WTC11 (cell line): Measurements from ENCODE around the gene EXOC4. TPM values are rescaled to one million over a fixed set of nuclear protein-coding genes. Genes with fewer than 3 reads are reported as not detected.

Source experiments
- ATAC-seq: fragments of 200-7000 bp; cut with Tn5 transposase; 2 replicates; pipeline ENCODE4 v1.10.0; 2021; ENCODE audit warnings: mild to moderate bottlenecking, moderate library complexity
- CTCF ChIA-PET: fragments of 300-600 bp; sonication (Branson Sonifier 250); formaldehyde crosslinking; loops from one replicate; lab custom pipeline; 2021; ENCODE audit warnings: antibody characterized with exemption; lab: Charles Lee
- POLR2A ChIA-PET: fragments of 350-600 bp; sonication (Branson Sonifier 250); formaldehyde crosslinking; loops from one replicate; lab custom pipeline; 2021; ENCODE audit warnings: antibody characterized with exemption; lab: Charles Lee
- DNase-seq: peaks from one replicate; pipeline ENCODE4 v3.0.0; 2021; ENCODE audit warnings: low spot score
- H3K27ac Mint-ChIP-seq: 2 replicates; pipeline ENCODE4 v1.8.0; 2021; ENCODE audit warnings: mixed read lengths
- H3K27me3 Mint-ChIP-seq: 2 replicates; pipeline ENCODE4 v1.8.0; 2021; ENCODE audit warnings: low read depth, mild to moderate bottlenecking, moderate library complexity, mixed read lengths
- H3K36me3 Mint-ChIP-seq: 2 replicates; pipeline ENCODE4 v1.8.0; 2021; ENCODE audit warnings: mixed read lengths
- H3K4me1 Mint-ChIP-seq: 2 replicates; pipeline ENCODE4 v1.8.0; 2022; ENCODE audit warnings: mixed read lengths
- H3K4me3 Mint-ChIP-seq: 2 replicates; pipeline ENCODE4 v1.8.0; 2021; ENCODE audit warnings: mild to moderate bottlenecking, moderate library complexity, mixed read lengths
- H3K9me3 Mint-ChIP-seq: 2 replicates; pipeline ENCODE4 v1.8.0; 2021; ENCODE audit warnings: mixed read lengths
- ELF4 ChIP-seq: sonication (generic); formaldehyde crosslinking; IDR thresholded peaks from 2 replicates; pipeline ENCODE4 v1.8.1; 2022; ENCODE audit warnings: low read depth, mild to moderate bottlenecking, moderate library complexity, missing genetic modification reagents
- GABPB1 ChIP-seq: sonication (generic); formaldehyde crosslinking; IDR thresholded peaks from 2 replicates; pipeline ENCODE4 v1.8.1; 2023; ENCODE audit warnings: mild to moderate bottlenecking, missing genetic modification reagents
- JAZF1 ChIP-seq: fragments of 250-450 bp; sonication (Bioruptor Pico); IDR thresholded peaks from 2 replicates; pipeline ENCODE4 v1.9.0; 2021; ENCODE audit warnings: moderate library complexity, mild to moderate bottlenecking, inconsistent platforms
- RELA ChIP-seq: sonication (generic); formaldehyde crosslinking; IDR thresholded peaks from 2 replicates; pipeline ENCODE4 v1.8.1; 2022; ENCODE audit warnings: missing genetic modification reagents, mild to moderate bottlenecking, borderline replicate concordance
- RORB ChIP-seq: fragments of 250-450 bp; sonication (Bioruptor Pico); IDR thresholded peaks from 2 replicates; pipeline ENCODE4 v1.9.0; 2021; ENCODE audit warnings: mild to moderate bottlenecking
- TCF7 ChIP-seq: sonication (generic); formaldehyde crosslinking; IDR thresholded peaks from 2 replicates; pipeline ENCODE4 v1.8.0; 2022; ENCODE audit warnings: mild to moderate bottlenecking, low read depth, missing genetic modification reagents, moderate library complexity
- ZNF396 ChIP-seq: fragments of 250-450 bp; sonication (Bioruptor Pico); IDR thresholded peaks from 2 replicates; pipeline ENCODE4 v1.8.0; 2021; ENCODE audit warnings: mild to moderate bottlenecking, moderate library complexity, borderline replicate concordance
- ZNF671 ChIP-seq: fragments of 250-450 bp; sonication (Bioruptor Pico); IDR thresholded peaks from 2 replicates; pipeline ENCODE4 v1.8.0; 2021; ENCODE audit warnings: mild to moderate bottlenecking
- total RNA-seq: library from RNA; stranded (reverse); gene quantifications from 3 replicates; pipeline ENCODE4 v1.2.3, GENCODE V29; 2021
- TF ChIP-seq, protein P1 (sequence below): sonication (generic); formaldehyde crosslinking; IDR thresholded peaks from 2 replicates; pipeline ENCODE4 v1.8.0; 2023; ENCODE audit warnings: missing genetic modification reagents, mild to moderate bottlenecking, borderline replicate concordance
- TF ChIP-seq, protein P2 (sequence below): fragments of 250-450 bp; sonication (Bioruptor Pico); IDR thresholded peaks from 2 replicates; pipeline ENCODE4 v1.8.0; 2021; ENCODE audit warnings: mild to moderate bottlenecking
- TF ChIP-seq, protein P3 (sequence below): fragments of 250-450 bp; sonication (Bioruptor Pico); IDR thresholded peaks from 2 replicates; pipeline ENCODE4 v1.9.0; 2021; ENCODE audit warnings: mild to moderate bottlenecking
- TF ChIP-seq, protein P4 (sequence below): sonication (generic); formaldehyde crosslinking; IDR thresholded peaks from 2 replicates; pipeline ENCODE4 v1.8.1; 2022; ENCODE audit warnings: mild to moderate bottlenecking, missing genetic modification reagents, moderate library complexity, borderline replicate concordance
- TF ChIP-seq, protein P5 (sequence below): sonication (generic); formaldehyde crosslinking; IDR thresholded peaks from 2 replicates; pipeline ENCODE4 v1.8.0; 2022; ENCODE audit warnings: mild to moderate bottlenecking, missing genetic modification reagents
- TF ChIP-seq, protein P6 (sequence below): sonication (generic); formaldehyde crosslinking; IDR thresholded peaks from 2 replicates; pipeline ENCODE4 v1.8.1; 2022; ENCODE audit warnings: low read depth, missing genetic modification reagents, borderline replicate concordance
- TF ChIP-seq, protein P7 (sequence below): sonication (generic); formaldehyde crosslinking; IDR thresholded peaks from 2 replicates; pipeline ENCODE4 v1.8.1; 2022; ENCODE audit warnings: low read depth, mild to moderate bottlenecking, moderate library complexity, missing genetic modification reagents, borderline replicate concordance
- TF ChIP-seq, protein P8 (sequence below): sonication (generic); formaldehyde crosslinking; IDR thresholded peaks from 2 replicates; pipeline ENCODE4 v1.8.1; 2023; ENCODE audit warnings: mild to moderate bottlenecking, moderate library complexity, missing genetic modification reagents
- TF ChIP-seq, protein P9 (sequence below): fragments of 250-450 bp; sonication (Bioruptor Pico); conservative IDR thresholded peaks from 2 replicates; pipeline ENCODE4 v1.9.0; 2021; ENCODE audit warnings: mild to moderate bottlenecking

The EXOC4 gene
- total RNA-seq, 1 experiment from 2014 or later = 62.0 TPM

DNA sequence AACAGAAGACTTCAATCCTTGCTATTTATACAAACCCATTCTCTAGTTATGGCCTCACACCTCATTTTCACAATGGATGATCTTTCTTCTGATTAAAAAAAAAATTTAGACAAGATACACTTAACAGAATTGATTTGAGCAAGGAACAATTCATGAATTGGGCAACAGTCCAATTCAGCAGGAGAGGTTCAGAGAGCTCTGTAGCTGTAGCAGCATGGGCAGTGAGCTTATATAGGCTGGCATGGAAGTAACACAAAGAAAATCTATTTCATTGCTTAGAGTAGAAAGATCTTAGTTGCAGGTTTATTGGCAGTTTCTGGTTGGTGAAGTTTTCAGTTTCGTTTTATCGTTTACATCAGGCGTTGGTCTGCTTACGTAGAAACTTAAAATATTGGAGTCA, 851.3 kb downstream of the EXOC4 start:
- no peak for ATAC-seq
- DNase-seq = no peak
- CTCF ChIA-PET = no interaction called here
- H3K9me3 Mint-ChIP-seq = 0 out of 2 replicates have a peak, but pooled peaks cover 8% of the 10 kb centered on the region
- H3K4me3 Mint-ChIP-seq = no peak overlapping the region
- POLR2A ChIA-PET = no interaction called here
- no peaks in the 10 kb centered on the region for H3K27me3 Mint-ChIP-seq
- H3K27ac Mint-ChIP-seq = no peak overlapping the region
- TF ChIP-seq, protein P1, sequence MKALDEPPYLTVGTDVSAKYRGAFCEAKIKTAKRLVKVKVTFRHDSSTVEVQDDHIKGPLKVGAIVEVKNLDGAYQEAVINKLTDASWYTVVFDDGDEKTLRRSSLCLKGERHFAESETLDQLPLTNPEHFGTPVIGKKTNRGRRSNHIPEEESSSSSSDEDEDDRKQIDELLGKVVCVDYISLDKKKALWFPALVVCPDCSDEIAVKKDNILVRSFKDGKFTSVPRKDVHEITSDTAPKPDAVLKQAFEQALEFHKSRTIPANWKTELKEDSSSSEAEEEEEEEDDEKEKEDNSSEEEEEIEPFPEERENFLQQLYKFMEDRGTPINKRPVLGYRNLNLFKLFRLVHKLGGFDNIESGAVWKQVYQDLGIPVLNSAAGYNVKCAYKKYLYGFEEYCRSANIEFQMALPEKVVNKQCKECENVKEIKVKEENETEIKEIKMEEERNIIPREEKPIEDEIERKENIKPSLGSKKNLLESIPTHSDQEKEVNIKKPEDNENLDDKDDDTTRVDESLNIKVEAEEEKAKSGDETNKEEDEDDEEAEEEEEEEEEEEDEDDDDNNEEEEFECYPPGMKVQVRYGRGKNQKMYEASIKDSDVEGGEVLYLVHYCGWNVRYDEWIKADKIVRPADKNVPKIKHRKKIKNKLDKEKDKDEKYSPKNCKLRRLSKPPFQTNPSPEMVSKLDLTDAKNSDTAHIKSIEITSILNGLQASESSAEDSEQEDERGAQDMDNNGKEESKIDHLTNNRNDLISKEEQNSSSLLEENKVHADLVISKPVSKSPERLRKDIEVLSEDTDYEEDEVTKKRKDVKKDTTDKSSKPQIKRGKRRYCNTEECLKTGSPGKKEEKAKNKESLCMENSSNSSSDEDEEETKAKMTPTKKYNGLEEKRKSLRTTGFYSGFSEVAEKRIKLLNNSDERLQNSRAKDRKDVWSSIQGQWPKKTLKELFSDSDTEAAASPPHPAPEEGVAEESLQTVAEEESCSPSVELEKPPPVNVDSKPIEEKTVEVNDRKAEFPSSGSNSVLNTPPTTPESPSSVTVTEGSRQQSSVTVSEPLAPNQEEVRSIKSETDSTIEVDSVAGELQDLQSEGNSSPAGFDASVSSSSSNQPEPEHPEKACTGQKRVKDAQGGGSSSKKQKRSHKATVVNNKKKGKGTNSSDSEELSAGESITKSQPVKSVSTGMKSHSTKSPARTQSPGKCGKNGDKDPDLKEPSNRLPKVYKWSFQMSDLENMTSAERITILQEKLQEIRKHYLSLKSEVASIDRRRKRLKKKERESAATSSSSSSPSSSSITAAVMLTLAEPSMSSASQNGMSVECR (CRISPR knock-in tag) = no peak
- TF ChIP-seq, protein P2, sequence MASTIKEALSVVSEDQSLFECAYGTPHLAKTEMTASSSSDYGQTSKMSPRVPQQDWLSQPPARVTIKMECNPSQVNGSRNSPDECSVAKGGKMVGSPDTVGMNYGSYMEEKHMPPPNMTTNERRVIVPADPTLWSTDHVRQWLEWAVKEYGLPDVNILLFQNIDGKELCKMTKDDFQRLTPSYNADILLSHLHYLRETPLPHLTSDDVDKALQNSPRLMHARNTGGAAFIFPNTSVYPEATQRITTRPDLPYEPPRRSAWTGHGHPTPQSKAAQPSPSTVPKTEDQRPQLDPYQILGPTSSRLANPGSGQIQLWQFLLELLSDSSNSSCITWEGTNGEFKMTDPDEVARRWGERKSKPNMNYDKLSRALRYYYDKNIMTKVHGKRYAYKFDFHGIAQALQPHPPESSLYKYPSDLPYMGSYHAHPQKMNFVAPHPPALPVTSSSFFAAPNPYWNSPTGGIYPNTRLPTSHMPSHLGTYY (CRISPR knock-in tag) = no peak
- TF ChIP-seq RORB (no peak), ZNF671 (CRISPR knock-in tag) (no peak), ZNF396 (no peak)
- TF ChIP-seq, protein P3, sequence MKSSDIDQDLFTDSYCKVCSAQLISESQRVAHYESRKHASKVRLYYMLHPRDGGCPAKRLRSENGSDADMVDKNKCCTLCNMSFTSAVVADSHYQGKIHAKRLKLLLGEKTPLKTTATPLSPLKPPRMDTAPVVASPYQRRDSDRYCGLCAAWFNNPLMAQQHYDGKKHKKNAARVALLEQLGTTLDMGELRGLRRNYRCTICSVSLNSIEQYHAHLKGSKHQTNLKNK (CRISPR knock-in tag) = no peak
- 0 out of 2 replicates have a peak, but pooled peaks cover 4% of the 10 kb centered on the region for H3K36me3 Mint-ChIP-seq
- peaks cover 9% of the 10 kb centered on the region for H3K4me1 Mint-ChIP-seq

DNA sequence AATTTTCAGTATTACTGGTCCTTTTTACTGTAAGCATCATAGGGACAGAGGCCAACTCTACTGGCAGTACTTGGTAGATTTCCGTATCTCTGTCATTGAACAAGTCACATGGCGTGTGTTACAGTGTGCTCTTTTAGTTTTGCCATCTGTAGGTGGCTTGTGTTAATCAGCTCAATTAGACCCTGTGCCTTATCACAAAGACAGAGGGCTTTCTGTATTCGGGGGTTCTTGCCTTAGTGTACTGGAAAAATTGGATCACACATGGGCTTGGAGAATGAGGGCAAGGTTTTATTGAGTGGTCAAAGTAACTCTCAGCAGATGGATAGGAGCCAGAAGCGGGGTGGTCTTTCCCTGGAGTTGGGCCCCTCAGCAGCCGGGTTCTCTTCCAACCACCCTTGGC, 853.0 kb downstream of the EXOC4 start:
- Mint-ChIP-seq H3K4me3 (no peak overlapping the region), H3K27ac (no peak overlapping the region), H3K27me3 (no peaks in the 10 kb centered on the region), H3K4me1 (peaks cover 9% of the 10 kb centered on the region), H3K9me3 (0 out of 2 replicates have a peak, but pooled peaks cover 3% of the 10 kb centered on the region), H3K36me3 (no peaks in the 10 kb centered on the region)
- ChIA-PET POLR2A (no interaction called here), CTCF (no interaction called here)
- no peak for DNase-seq
- no peak for ATAC-seq
- TF ChIP-seq, protein P4, sequence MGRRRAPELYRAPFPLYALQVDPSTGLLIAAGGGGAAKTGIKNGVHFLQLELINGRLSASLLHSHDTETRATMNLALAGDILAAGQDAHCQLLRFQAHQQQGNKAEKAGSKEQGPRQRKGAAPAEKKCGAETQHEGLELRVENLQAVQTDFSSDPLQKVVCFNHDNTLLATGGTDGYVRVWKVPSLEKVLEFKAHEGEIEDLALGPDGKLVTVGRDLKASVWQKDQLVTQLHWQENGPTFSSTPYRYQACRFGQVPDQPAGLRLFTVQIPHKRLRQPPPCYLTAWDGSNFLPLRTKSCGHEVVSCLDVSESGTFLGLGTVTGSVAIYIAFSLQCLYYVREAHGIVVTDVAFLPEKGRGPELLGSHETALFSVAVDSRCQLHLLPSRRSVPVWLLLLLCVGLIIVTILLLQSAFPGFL = no peak
- TF ChIP-seq GABPB1 (CRISPR knock-in tag) = no peak
- TF ChIP-seq, protein P5, sequence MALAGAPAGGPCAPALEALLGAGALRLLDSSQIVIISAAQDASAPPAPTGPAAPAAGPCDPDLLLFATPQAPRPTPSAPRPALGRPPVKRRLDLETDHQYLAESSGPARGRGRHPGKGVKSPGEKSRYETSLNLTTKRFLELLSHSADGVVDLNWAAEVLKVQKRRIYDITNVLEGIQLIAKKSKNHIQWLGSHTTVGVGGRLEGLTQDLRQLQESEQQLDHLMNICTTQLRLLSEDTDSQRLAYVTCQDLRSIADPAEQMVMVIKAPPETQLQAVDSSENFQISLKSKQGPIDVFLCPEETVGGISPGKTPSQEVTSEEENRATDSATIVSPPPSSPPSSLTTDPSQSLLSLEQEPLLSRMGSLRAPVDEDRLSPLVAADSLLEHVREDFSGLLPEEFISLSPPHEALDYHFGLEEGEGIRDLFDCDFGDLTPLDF = no peak
- TF ChIP-seq TCF7 (CRISPR knock-in tag) = no peak
- no peak for TF ChIP-seq ELF4
- no peak for TF ChIP-seq JAZF1
- no peak for TF ChIP-seq RELA
- TF ChIP-seq, protein P6, sequence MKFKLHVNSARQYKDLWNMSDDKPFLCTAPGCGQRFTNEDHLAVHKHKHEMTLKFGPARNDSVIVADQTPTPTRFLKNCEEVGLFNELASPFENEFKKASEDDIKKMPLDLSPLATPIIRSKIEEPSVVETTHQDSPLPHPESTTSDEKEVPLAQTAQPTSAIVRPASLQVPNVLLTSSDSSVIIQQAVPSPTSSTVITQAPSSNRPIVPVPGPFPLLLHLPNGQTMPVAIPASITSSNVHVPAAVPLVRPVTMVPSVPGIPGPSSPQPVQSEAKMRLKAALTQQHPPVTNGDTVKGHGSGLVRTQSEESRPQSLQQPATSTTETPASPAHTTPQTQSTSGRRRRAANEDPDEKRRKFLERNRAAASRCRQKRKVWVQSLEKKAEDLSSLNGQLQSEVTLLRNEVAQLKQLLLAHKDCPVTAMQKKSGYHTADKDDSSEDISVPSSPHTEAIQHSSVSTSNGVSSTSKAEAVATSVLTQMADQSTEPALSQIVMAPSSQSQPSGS = no peak
- TF ChIP-seq, protein P7, sequence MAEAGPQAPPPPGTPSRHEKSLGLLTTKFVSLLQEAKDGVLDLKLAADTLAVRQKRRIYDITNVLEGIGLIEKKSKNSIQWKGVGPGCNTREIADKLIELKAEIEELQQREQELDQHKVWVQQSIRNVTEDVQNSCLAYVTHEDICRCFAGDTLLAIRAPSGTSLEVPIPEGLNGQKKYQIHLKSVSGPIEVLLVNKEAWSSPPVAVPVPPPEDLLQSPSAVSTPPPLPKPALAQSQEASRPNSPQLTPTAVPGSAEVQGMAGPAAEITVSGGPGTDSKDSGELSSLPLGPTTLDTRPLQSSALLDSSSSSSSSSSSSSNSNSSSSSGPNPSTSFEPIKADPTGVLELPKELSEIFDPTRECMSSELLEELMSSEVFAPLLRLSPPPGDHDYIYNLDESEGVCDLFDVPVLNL = no peak
- TF ChIP-seq, protein P8, sequence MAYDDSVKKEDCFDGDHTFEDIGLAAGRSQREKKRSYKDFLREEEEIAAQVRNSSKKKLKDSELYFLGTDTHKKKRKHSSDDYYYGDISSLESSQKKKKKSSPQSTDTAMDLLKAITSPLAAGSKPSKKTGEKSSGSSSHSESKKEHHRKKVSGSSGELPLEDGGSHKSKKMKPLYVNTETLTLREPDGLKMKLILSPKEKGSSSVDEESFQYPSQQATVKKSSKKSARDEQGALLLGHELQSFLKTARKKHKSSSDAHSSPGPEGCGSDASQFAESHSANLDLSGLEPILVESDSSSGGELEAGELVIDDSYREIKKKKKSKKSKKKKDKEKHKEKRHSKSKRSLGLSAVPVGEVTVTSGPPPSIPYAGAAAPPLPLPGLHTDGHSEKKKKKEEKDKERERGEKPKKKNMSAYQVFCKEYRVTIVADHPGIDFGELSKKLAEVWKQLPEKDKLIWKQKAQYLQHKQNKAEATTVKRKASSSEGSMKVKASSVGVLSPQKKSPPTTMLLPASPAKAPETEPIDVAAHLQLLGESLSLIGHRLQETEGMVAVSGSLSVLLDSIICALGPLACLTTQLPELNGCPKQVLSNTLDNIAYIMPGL = no peak
- TF ChIP-seq, protein P9, sequence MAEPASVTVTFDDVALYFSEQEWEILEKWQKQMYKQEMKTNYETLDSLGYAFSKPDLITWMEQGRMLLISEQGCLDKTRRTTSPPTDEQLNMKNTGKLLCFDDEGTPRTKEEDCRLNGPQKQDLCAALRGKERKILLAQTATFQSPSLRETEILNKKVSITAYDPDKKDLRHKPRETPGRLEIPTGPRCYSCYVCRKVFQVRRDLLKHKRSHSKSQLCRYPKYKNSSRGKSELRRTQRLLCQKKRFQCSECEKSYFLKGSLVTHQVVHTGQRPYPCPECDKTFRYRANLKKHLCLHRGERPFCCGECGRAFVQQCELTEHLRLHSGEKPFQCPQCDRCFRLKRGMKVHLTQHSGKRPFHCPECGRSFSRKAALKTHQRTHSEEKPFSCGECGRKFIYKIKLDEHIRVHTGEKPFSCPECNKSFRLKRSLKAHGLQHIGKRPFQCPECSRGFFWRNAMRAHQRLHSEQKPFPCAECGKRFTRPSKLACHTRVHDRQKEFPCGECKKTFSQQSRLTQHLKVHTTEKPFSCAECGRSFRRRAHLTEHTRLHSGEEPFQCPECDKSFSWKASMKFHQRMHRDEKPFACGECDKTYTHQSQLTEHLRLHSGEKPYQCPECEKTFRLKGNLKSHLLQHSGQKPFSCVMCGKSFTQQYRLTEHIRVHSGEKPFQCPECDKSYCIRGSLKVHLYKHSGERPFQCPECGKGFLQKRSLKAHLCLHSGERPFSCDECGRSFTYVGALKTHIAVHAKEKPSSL (CRISPR knock-in tag) = no peak
- TF ChIP-seq, protein P3 (CRISPR knock-in tag) = no peak
